ENCODE results near the gene SBF2. TPM values are rescaled to one million over a fixed set of nuclear protein-coding genes. Genes with fewer than 3 reads are reported as not detected.
"Not testable (repeated sequence)": the region's sequence is repeated elsewhere in the genome, so short reads cannot be mapped to it uniquely, and the experiment has no call there.

The SBF2 gene
- polyA plus RNA-seq, 4 donors, result 45.9 to 56.5 (median 49.8) TPM

- DNase-seq (ENCODE audit: low read depth in 4 of 4, low spot score in 3 of 4), result no peak
These were observed 370.7 kb downstream of the SBF2 start for GRCh38 chr11:9923280-9923679.

DNA sequence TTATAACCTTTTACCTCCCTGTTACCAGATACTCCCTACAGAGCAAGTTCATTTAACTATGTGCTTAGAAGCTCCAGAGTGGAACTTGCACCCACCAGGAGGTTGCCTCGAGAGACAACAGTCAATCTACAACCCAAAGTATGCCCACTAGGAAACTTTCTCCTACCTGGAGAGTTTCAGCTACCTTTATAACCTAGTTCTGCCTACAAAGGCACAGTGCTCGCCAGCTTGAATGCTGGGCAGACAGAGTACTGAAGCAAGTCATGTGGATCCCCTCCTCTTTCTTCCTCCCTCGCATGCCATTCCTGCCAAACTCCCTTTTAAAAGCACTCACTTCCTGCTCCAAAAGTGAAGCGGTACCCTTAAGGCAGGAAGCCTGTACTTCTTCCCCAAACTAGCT is 371.2 kb downstream of the SBF2 start:
- DNase-seq (ENCODE audit: low read depth in 4 of 4, low spot score in 3 of 4), result no peak

DNA sequence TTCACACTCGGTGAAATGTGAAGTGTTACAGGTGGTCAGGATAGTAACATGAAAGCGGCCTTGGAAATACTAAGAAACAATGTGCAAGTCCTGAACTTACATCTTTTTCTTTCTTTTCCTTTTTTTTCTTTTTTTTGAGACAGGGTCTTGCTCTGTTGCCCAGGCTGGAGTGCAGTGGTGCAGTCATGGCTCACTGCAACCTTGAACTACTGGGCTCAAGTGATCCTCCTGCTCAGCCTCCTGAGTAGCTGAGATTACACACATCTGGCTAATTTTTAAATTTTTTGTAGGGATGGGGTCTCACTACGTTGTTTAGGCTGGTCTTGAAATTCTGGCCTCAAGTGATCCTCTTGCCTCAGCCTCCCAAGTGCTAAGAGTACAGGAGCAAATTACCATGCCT is 377.5 kb downstream of the SBF2 start:
- no peak for DNase-seq (ENCODE audit: low read depth in 4 of 4, low spot score in 3 of 4)

GRCh38 chr11:9914064-9914463 is 380.0 kb downstream of the SBF2 start:
- no peak for DNase-seq (ENCODE audit: low read depth in 4 of 4, low spot score in 3 of 4)

DNA sequence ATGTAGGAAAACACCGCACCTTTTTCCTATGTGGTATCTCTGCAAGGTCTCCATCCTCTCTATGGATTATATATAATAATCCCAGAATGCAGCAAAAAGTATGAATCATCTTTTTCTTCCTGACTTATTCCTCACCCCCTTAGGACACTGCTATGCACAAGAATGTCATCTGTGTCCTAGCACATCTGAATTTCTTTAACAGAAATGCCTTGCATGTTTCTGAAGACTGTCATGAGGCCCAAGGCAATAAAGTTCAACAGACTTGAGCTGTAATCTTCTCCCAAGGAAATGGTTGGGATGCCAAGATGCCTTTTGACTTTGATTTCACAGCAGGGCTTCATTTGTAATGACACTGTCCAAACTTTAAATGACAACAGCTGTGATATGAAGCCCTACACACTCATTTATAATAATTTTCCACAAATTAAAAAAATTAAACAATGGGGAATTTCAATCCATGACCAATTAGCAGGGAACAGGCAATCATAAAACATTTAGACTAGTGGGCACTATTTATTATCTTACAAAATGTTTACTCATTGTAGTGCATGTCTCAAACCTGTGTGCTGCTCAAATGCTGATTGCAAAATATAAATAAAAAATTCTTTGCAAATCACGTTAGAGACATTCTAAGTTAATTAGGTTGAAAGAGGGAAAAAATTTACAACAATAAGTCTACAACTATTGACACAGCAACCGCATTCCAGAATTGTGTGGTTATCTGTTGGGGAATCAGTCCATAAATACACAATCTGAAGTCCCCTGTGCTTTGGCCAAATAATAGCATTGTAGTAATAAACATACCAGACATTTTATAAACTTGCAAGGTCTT is 387.8 kb downstream of the SBF2 start:
- DNase-seq (ENCODE audit: low read depth in 4 of 4, low spot score in 3 of 4), result no peak

DNA sequence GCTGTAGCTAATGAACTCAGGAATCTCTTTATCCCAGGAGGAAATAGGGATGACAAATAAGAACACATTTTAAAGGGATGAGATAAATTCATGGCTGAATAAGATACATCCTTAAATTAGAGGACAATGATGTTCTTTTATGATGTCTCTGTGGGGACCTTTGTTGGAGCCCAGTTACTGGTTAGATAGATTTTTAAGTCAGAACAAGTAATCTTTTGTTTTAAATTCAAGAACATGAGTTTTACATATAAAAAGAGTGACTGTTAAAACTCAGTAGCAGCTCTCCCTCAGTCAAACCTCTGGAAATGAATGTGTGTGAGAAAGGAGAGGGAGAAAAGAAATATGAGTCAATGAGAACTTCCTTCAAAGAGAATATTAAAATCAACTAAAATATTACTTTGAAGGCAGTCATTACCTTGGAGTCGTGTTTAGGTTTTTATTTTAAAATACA is 388.5 kb downstream of the SBF2 start:
- DNase-seq (ENCODE audit: low read depth in 4 of 4, low spot score in 3 of 4), result no peak

DNA sequence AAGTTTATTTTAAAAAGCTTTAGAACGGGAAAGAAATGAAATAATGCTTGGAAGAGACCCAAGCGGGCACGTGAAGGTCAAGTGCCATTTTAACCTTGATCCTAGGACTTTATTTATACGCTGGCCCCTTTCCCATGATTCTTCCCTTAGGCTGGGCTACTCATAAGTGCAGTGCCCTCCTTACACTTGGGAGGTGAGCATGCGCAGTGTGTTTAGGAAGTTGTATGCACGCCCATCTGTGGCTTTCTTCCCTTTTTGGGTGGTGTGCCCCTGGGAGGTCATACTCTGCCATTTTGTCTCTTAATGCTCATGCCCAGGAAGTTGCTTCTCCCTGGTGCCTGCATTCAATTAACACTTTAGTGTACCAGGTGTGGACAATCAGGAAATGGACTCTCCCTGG is 390.4 kb downstream of the SBF2 start:
- DNase-seq (ENCODE audit: low read depth in 4 of 4, low spot score in 3 of 4), result no peak

- DNase-seq (ENCODE audit: low read depth in 4 of 4, low spot score in 3 of 4), result no peak
These were observed 392.1 kb downstream of the SBF2 start for GRCh38 chr11:9901943-9902342.

DNA sequence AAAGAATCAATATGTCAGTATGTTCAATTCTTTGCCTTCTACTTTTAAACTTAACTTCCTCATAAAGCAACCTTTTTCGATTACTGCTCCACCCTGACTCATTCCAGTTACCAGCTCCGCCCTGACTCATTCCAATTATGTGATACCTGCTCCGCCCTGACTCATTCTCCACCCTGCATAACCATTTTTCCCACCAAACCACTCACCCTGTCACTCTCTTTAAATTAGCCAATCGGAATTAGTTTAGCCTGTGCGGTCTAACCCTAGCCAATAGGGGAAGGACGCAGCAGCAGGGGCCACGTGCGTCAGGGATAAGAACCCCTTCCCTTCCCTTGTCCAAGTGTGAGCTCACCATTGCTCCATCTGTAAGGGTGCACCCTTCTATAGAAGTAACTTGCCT is 393.8 kb downstream of the SBF2 start:
- not testable (repeated sequence) for DNase-seq (ENCODE audit: low read depth in 4 of 4, low spot score in 3 of 4)

DNA sequence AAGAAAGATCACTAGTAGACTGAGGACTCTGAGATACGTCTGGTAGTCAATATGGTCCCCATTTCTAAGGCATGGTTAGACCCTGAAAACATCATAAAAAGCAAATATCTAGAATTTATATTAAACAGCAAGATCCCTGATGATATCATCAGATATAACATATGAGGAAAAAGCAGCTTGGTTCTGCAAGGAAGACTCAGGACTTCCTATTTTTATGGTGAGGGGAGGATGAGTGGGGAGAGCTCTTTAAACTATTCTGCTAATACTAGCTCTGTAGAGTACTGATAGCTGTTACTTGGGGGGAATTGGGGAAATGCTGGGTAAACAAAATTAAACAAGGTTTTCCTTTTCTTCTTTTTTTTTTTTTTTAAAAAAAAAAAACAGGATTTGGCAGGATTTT is 394.3 kb downstream of the SBF2 start:
- no peak for DNase-seq (ENCODE audit: low read depth in 4 of 4, low spot score in 3 of 4)

- DNase-seq (ENCODE audit: low read depth in 4 of 4, low spot score in 3 of 4), result no peak
These were observed 397.1 kb downstream of the SBF2 start for GRCh38 chr11:9896902-9897301.

GRCh38 chr11:9895006-9895405 is 399.0 kb downstream of the SBF2 start:
- no peak for DNase-seq (ENCODE audit: low read depth in 4 of 4, low spot score in 3 of 4)

- DNase-seq (ENCODE audit: low read depth in 4 of 4, low spot score in 3 of 4), result no peak
These were observed 400.5 kb downstream of the SBF2 start for GRCh38 chr11:9893474-9893873.

DNA sequence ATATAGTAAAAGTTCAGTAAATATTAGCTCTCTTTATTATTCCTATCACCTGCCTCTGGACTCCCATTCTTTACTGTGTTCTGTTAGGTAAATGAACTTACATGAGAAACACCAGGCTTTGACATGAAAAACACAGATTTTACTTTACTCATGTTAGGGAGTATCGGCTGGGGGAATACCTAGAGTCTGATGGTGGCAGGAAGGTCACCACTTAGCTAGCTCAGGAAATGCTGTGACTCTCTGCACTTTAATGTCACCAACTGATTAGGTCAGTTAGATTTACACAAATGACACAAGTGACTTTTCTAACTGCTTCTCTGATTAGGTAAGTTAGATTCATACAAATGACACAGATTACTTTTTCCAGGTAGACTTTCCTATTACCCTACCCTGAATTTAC is 405.1 kb downstream of the SBF2 start:
- DNase-seq (ENCODE audit: low read depth in 4 of 4, low spot score in 3 of 4), result no peak

GRCh38 chr11:9887472-9887871 is 406.5 kb downstream of the SBF2 start:
- no peak for DNase-seq (ENCODE audit: low read depth in 4 of 4, low spot score in 3 of 4)

GRCh38 chr11:9886595-9886994 is 407.4 kb downstream of the SBF2 start:
- no peak for DNase-seq (ENCODE audit: low read depth in 4 of 4, low spot score in 3 of 4)

GRCh38 chr11:9884601-9885000 is 409.4 kb downstream of the SBF2 start:
- DNase-seq (ENCODE audit: low read depth in 4 of 4, low spot score in 3 of 4), result no peak

DNA sequence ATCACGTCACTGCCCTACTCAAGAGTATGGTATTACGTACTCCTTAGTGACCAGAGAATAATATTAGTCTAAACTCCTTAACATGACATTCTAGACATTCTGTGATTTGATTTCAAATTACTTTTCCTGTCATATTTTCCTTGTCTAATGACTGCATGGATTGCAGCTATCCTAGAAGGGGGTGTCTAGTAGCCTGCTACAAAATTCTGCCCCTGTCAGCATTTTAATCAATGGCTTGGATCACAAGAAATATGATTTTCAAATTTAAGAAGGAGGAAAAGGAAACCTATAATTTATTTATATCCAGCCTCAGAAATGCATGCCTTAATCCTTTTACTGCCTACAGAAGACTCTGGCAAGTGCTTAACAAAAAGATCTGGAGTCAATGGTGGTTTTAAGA is 413.4 kb downstream of the SBF2 start:
- DNase-seq (ENCODE audit: low read depth in 4 of 4, low spot score in 3 of 4), result no peak

DNA sequence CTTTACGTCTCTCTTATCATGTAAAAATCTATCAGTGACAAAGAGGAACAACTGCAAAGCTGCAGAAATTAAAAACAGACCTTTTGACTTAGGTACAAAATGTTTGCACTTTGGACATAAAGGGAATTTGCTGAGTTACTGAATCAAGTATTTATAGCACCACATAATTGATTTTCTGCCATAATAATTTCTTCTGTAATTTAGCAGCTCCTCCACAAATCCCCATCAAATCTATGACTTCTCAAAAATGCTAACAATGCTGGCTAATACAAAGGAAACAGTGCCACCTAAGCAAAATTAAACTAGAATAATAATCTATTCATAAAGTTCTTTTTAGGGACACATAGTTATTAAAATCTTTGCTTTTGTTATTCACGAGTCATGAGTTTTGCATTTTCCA is 415.1 kb downstream of the SBF2 start:
- no peak for DNase-seq (ENCODE audit: low read depth in 4 of 4, low spot score in 3 of 4)

DNA sequence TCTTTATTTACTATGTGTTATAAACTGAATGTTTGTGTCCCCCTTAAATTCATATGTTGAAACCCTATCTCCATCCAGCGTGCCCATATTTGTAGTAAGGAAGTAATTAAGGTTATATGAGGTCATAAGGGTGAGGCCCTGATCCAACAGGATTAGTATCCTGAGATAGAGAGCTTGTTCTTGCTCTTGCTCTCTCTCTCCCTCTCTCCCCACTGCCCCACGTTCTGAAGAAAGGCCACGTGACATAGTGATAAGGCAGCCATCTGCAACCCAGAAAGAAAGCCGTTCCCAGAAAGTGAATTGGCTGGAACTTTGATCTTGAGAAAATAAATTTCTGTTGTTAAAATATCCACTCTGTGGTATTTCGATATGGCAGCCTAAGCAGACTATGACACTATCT is 417.7 kb downstream of the SBF2 start:
- DNase-seq (ENCODE audit: low read depth in 4 of 4, low spot score in 3 of 4), result no peak

GRCh38 chr11:9875862-9876261 is 418.2 kb downstream of the SBF2 start:
- DNase-seq (ENCODE audit: low read depth in 4 of 4, low spot score in 3 of 4), result no peak

- no peak for DNase-seq (ENCODE audit: low read depth in 4 of 4, low spot score in 3 of 4)
These were observed 418.6 kb downstream of the SBF2 start for GRCh38 chr11:9875399-9875798.

DNA sequence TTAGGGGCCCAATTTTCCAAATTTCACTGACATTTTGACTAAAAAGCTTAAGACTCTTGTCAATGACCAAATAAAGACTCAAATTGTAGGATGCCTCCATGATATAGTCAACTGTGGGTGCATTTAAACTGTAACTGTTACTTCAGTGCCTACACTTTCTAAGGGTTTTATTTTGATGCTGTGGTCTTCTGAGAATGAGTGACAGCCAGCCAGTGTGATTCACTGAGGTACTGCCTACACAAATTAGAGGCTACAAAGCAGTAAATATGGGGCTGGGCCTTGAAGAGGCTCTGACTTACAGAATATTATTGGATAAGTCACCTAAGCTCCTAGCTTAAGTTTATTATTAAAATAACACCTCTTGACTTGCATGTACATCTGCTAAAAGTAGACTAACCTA is 419.6 kb downstream of the SBF2 start:
- no peak for DNase-seq (ENCODE audit: low read depth in 4 of 4, low spot score in 3 of 4)
